ENCODE data around the gene ABLIM2.
A peak's percentile ranks its signal among the peaks of the same experiment; 100 is the strongest.

Gene ABLIM2

GRCh38 chr4:8158710-8159536 is at the start of gene ABLIM2:
TSS of gene ABLIM2 (minus strand) at chr4:8158813. CDS start at chr4:8158689, 124 bp downstream.
- DNase-seq = peak; percentile 83

GRCh38 chr4:8207314-8207713 is 48.7 kb upstream of the ABLIM2 start:
- no peak for DNase-seq

- no peak for DNase-seq
Measured at GRCh38 chr4:8205749-8206611, 47.4 kb upstream of the ABLIM2 start.

GRCh38 chr4:8205241-8205707 is 46.7 kb upstream of the ABLIM2 start:
- DNase-seq = no peak

- DNase-seq = no peak
Measured at GRCh38 chr4:8204576-8205227, 46.1 kb upstream of the ABLIM2 start.

- no peak for DNase-seq
Measured at GRCh38 chr4:8203817-8204216, 45.2 kb upstream of the ABLIM2 start.

- no peak for DNase-seq
Measured at GRCh38 chr4:8203052-8203401, 44.4 kb upstream of the ABLIM2 start.

GRCh38 chr4:8202108-8203051 is 43.8 kb upstream of the ABLIM2 start:
- no peak for DNase-seq

- no peak for DNase-seq
Measured at GRCh38 chr4:8201321-8201781, 42.7 kb upstream of the ABLIM2 start.

GRCh38 chr4:8200302-8200975 is 41.8 kb upstream of the ABLIM2 start:
- DNase-seq = no peak

- no peak for DNase-seq
Measured at GRCh38 chr4:8199594-8200301, 41.1 kb upstream of the ABLIM2 start.

- no peak for DNase-seq
Measured at GRCh38 chr4:8198906-8199593, 40.4 kb upstream of the ABLIM2 start, which contains the start of gene SH3TC1. TSS of gene SH3TC1 (plus strand) at chr4:8199290. CDS start at chr4:8205195, 5,905 bp downstream.

GRCh38 chr4:8198206-8198905 is 39.7 kb upstream of the ABLIM2 start:
- no peak for DNase-seq

- no peak for DNase-seq
Measured at GRCh38 chr4:8197521-8197920, 38.9 kb upstream of the ABLIM2 start.

GRCh38 chr4:8195841-8196458 is 37.3 kb upstream of the ABLIM2 start:
- no peak for DNase-seq

- DNase-seq = no peak
Measured at GRCh38 chr4:8195431-8195830, 36.8 kb upstream of the ABLIM2 start.

GRCh38 chr4:8194306-8195242 is 36.0 kb upstream of the ABLIM2 start:
- no peak for DNase-seq

All from NK-92 treated with Interleukin-12 subunit alpha and Interleukin-12 subunit beta, amount 100 ng/mL, for 24 hours (cell line).